HepG2 (cell line): ENCODE measurements around the gene LIPA. TPM values are rescaled to one million over a fixed set of nuclear protein-coding genes. Genes with fewer than 3 reads are reported as not detected.
A peak's percentile ranks its signal among the peaks of the same experiment; 100 is the strongest.

Experiments used
- ATAC-seq: fragments of 200-7000 bp; cut with Tn5 transposase; 3 replicates; pipeline ENCODE4 v1.9.1; 2020; ENCODE audit warnings: mild to moderate bottlenecking, moderate library complexity
- BruUV-seq: library from RNA; stranded (reverse); fragments of 400-500 nt; replicated peaks from 2 replicates; lab custom pipeline; 2021; lab: Mats Ljungman, UMichigan
- CTCF ChIA-PET: fragments of 300-600 bp; formaldehyde crosslinking; extraction: SDS; loops from one replicate; lab custom pipeline; 2021; ENCODE audit warnings: low total read pairs, inconsistent platforms, low intra/inter-chr PET ratio; lab: Yijun Ruan, JAX
- POLR2A ChIA-PET: fragments of 350-600 bp; sonication (Branson Sonifier 250); formaldehyde crosslinking; loops from one replicate; lab custom pipeline; 2020; ENCODE audit warnings: antibody characterized with exemption, inconsistent platforms; lab: Yijun Ruan, JAX
- DNase-seq: peaks from one replicate; pipeline ENCODE4 v3.0.0-alpha.2; 2015; ENCODE audit warnings: low spot score
- FAIRE-seq: peaks from 3 replicates; lab custom pipeline; 2011; peaks lifted over from hg19 to GRCh38; lab: Jason Lieb, UNC
- H2AFZ ChIP-seq: one replicate; pipeline ENCODE4 v1.6.1; 2011; ENCODE audit warnings: low read length, inconsistent platforms
- H3K27ac ChIP-seq: fragments of 300-600 bp; 3 replicates; pipeline ENCODE4 v1.8.0; 2011; ENCODE audit warnings: mixed run types, mild to moderate bottlenecking, mixed read lengths, low read length, inconsistent platforms; ENCODE audit not compliant: insufficient read depth; ENCODE audit errors: extremely low read length
- H3K27me3 ChIP-seq, 2 experiments: fragments of 200-600 bp in 1 of 2; 2 replicates in 1 of 2; 3 replicates in 1 of 2; pipeline versions ENCODE4 v1.6.0 to v1.8.0; 2011; ENCODE audit warnings: low read length in 2 of 2, mild to moderate bottlenecking in 2 of 2, moderate library complexity in 2 of 2, inconsistent platforms in 1 of 2; ENCODE audit not compliant: insufficient read depth in 2 of 2, control insufficient read depth in 1 of 2
- H3K36me3 ChIP-seq, 2 experiments: fragments of 200-600 bp in 1 of 2; replicated peaks in 1 of 2; 2 replicates in 1 of 2; 3 replicates in 1 of 2; pipeline versions ENCODE4 v1.5.1 to v1.8.0; 2011; ENCODE audit warnings: low read length in 2 of 2, inconsistent platforms in 1 of 2; ENCODE audit not compliant: insufficient read depth in 2 of 2, control insufficient read depth in 1 of 2
- H3K4me1 ChIP-seq: 2 replicates; pipeline ENCODE4 v1.5.1; 2012; ENCODE audit warnings: low read length, inconsistent platforms; ENCODE audit not compliant: insufficient read depth
- H3K4me2 ChIP-seq: 2 replicates; pipeline ENCODE4 v1.6.0; 2011; ENCODE audit warnings: low read depth, low read length, inconsistent platforms
- H3K4me3 ChIP-seq, 3 experiments: fragments of 200-600 bp in 1 of 3; sonication (generic), shearing (Covaris generic) in 1 of 3; replicated peaks in 1 of 3; 2 replicates each; pipeline ENCODE4 v1.5.1; 2011 to 2016; ENCODE audit warnings: low read length in 3 of 3, inconsistent platforms in 2 of 3, low read depth in 2 of 3, mild to moderate bottlenecking in 2 of 3, control low read depth in 1 of 3, mixed read lengths in 1 of 3; ENCODE audit not compliant: insufficient read depth in 1 of 3
- H3K79me2 ChIP-seq: one replicate; pipeline ENCODE4 v1.6.1; 2011; ENCODE audit warnings: low read length, inconsistent platforms; ENCODE audit not compliant: insufficient read depth
- H3K9ac ChIP-seq: 2 replicates; pipeline ENCODE4 v1.6.0; 2011; ENCODE audit warnings: mild to moderate bottlenecking, low read depth, low read length, inconsistent platforms; ENCODE audit not compliant: insufficient read depth
- H3K9me3 ChIP-seq: 2 replicates; pipeline ENCODE4 v1.5.1; 2012; ENCODE audit warnings: mild to moderate bottlenecking, low read length
- H4K20me1 ChIP-seq: 2 replicates; pipeline ENCODE4 v1.6.0; 2011; ENCODE audit warnings: inconsistent platforms, mild to moderate bottlenecking, low read length, moderate library complexity; ENCODE audit not compliant: insufficient read depth
- PHF5A ChIP-seq: IDR thresholded peaks from one replicate; pipeline ENCODE4 v1.6.1; 2018; ENCODE audit warnings: low read depth, missing genetic modification reagents; ENCODE audit not compliant: unreplicated experiment
- ZNF180 ChIP-seq: sonication (generic); formaldehyde crosslinking; IDR thresholded peaks from 2 replicates; pipeline ENCODE4 v1.4.0; 2020; ENCODE audit warnings: low read depth, missing genetic modification reagents, borderline replicate concordance
- ZNF441 ChIP-seq: sonication (generic); formaldehyde crosslinking; IDR thresholded peaks from 2 replicates; pipeline ENCODE4 v1.7.0; 2021; ENCODE audit warnings: missing genetic modification reagents, borderline replicate concordance
- whole genome bisulfite sequencing: methylation state at CpG from one replicate; pipeline ENCODE4 v1.1.6; 2017; ENCODE audit warnings: low lambda C conversion rate; 5-methylcytosine and 5-hydroxymethylcytosine counted together
- in situ Hi-C: cut with HindIII; loops from 2 replicates; pipeline ENCODE4 v1.10.0; 2017; ENCODE audit warnings: low pct_unique_long_range_greater_than_20kb; ENCODE audit not compliant: extremely low pct_ligation_motif_present
- intact Hi-C: fragments of 100-400 bp; cut with micrococcal nuclease; formaldehyde crosslinking; loops from one replicate; pipeline ENCODE4 v1.10.0; 2022; ENCODE audit not compliant: unreplicated experiment
- polyA plus RNA-seq, 8 experiments: library from polyadenylated mRNA; depleted of rRNA in 3 of 8; stranded (reverse) in 7 of 8; unstranded in 1 of 8; fragments of >200 nt; fragmentation: Illumina TruSeq in 4 of 8; extraction: Trizol in 4 of 8; gene quantifications; 2 replicates each; pipeline versions ENCODE4 v1.2.1 to v1.2.3, GENCODE V29; 2011 to 2016; ENCODE audit warnings: low read depth in 4 of 8, missing spikeins in 1 of 8, mixed read lengths in 1 of 8; ENCODE audit not compliant: insufficient read depth in 1 of 8
- total RNA-seq, 5 experiments: library from RNA; depleted of rRNA; stranded (reverse); fragments of >200 nt; fragmentation: Illumina TruSeq; extraction: Trizol; gene quantifications; 2 replicates each; pipeline ENCODE4 v1.2.3, GENCODE V29; 2016; ENCODE audit warnings: low read depth in 1 of 5
- TF ChIP-seq, protein P1 (sequence below): sonication (generic); formaldehyde crosslinking; IDR thresholded peaks from 2 replicates; pipeline ENCODE4 v1.4.0; 2020; ENCODE audit warnings: missing genetic modification reagents
- TF ChIP-seq, protein P2 (sequence below): sonication (generic); formaldehyde crosslinking; conservative IDR thresholded peaks from 2 replicates; pipeline ENCODE4 v1.8.0; 2022; ENCODE audit warnings: mild to moderate bottlenecking, moderate library complexity, missing genetic modification reagents

The LIPA gene
- total and polyA plus RNA-seq, 2 of the 13 experiments (the other 11 are each of a cell fraction or from before 2014, with no cell fraction given): 57.1 to 79.5 TPM

DNA sequence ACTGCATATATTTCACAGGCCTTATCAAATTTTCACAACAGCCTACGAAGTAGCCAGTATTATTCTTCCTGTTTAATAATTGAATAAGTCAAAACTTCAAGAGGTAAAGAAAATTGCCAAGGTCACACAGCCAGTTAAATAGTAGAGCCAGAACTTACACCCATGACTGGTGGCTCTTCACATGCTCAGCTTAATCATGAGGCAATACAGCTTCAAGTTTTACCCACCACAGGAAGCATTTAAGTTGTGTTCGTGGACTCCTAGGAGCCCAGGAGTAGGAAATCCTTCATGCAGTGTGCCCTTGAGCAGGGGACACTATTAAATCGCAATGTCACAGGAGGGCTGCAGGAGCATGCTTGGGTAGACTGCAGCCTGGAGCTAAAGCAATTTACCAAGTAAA, 11.1 kb downstream of the LIPA start:
- ATAC-seq: no peak
- intact Hi-C loops: no loop called here
- no peak for DNase-seq
- no peaks in the 10 kb centered on the region for H3K27me3 ChIP-seq
- CTCF ChIA-PET: no interaction called here
- TF ChIP-seq, protein P1, sequence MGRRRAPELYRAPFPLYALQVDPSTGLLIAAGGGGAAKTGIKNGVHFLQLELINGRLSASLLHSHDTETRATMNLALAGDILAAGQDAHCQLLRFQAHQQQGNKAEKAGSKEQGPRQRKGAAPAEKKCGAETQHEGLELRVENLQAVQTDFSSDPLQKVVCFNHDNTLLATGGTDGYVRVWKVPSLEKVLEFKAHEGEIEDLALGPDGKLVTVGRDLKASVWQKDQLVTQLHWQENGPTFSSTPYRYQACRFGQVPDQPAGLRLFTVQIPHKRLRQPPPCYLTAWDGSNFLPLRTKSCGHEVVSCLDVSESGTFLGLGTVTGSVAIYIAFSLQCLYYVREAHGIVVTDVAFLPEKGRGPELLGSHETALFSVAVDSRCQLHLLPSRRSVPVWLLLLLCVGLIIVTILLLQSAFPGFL: no peak
- TF ChIP-seq ZNF441 (CRISPR knock-in tag): no peak
- no peak for TF ChIP-seq PHF5A (CRISPR knock-in tag)
- TF ChIP-seq, all 625 proteins: peak for 0
- Histone ChIP-seq H3K36me3 (peaks cover 0 to 12% of the 10 kb centered on the region in 2 experiments; a peak in 3 of 5 replicates), H3K79me2 (no peaks in the 10 kb centered on the region), H3K27ac (no peak overlapping the region), H3K9ac (no peak overlapping the region), H2AFZ (no peak overlapping the region), H3K4me2 (no peak overlapping the region), H3K4me3 (no peak overlapping the region), H3K9me3 (no peaks in the 10 kb centered on the region), H3K4me1 (peaks cover 24% of the 10 kb centered on the region), H4K20me1 (no peaks in the 10 kb centered on the region)
- in situ Hi-C loops: no loop called here
- FAIRE-seq: no peak
- 92% methylated on average over 3 of the region's 3 CpGs for WGBS
- no TSS peak for BruUV-seq
- POLR2A ChIA-PET: interaction anchor here (1.7 kb wide), 1 partner anchor 11 kb away, joined by 9 read pairs; the partner anchor contains the start of gene LIPA

DNA sequence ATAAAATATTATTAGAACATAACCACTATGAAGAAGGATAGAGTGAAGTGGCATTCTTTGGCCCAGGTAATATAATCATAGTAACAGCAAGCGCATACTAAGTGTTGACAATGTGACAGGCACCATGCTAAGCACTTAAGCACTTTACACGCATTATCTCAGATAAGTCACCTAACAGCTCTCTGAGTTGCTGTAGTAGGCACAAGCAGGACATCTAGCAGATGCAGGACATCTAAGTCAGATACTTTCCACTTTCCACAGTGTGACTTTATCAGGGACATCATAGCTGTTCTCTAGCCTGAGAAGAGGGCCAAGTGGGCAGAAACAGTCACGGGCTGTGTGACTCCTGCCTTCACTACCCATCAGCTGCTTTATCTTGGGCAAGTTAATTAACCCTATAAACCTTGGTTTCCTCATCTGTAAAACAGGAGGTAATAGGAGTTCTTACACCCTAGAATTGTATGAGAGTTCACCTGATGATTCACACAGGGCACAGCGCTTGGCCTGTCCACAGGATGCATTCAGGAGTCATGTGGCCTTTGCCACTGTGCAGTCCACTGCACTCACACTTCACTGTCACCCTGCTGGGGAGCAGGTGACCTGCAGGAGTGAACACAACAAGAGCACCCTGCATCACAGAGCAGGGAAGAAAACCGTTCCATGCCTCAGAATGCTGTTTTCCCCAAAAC, 12.5 kb downstream of the LIPA start:
- ATAC-seq (peak; percentile 67), DNase-seq (no peak)
- Histone ChIP-seq H3K4me3 (no peak overlapping the region), H4K20me1 (no peaks in the 10 kb centered on the region), H3K4me2 (no peak overlapping the region), H3K9ac (no peak overlapping the region)
- CTCF ChIA-PET: no interaction called here
- no peak for TF ChIP-seq ZNF180 (CRISPR knock-in tag)
- TF ChIP-seq, protein P2, sequence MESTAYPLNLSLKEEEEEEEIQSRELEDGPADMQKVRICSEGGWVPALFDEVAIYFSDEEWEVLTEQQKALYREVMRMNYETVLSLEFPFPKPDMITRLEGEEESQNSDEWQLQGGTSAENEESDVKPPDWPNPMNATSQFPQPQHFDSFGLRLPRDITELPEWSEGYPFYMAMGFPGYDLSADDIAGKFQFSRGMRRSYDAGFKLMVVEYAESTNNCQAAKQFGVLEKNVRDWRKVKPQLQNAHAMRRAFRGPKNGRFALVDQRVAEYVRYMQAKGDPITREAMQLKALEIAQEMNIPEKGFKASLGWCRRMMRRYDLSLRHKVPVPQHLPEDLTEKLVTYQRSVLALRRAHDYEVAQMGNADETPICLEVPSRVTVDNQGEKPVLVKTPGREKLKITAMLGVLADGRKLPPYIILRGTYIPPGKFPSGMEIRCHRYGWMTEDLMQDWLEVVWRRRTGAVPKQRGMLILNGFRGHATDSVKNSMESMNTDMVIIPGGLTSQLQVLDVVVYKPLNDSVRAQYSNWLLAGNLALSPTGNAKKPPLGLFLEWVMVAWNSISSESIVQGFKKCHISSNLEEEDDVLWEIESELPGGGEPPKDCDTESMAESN (CRISPR knock-in tag): peak; percentile 44; the same call in 1 of the 2 replicates
- TF ChIP-seq, all 625 proteins: peak for 1
- H3K79me2 ChIP-seq: no peaks in the 10 kb centered on the region
- 100% methylated on average over 3 of the region's 5 CpGs for WGBS
- no peak for FAIRE-seq
- no peak overlapping the region for H3K27ac ChIP-seq
- no peaks in the 10 kb centered on the region for H3K27me3 ChIP-seq
- no TSS peak for BruUV-seq
- H3K9me3 ChIP-seq: no peaks in the 10 kb centered on the region
- in situ Hi-C loops (no loop called here), intact Hi-C loops (no loop called here)
- no peak overlapping the region for H2AFZ ChIP-seq
- H3K4me1 ChIP-seq: peaks cover 24% of the 10 kb centered on the region
- POLR2A ChIA-PET: no interaction called here
- H3K36me3 ChIP-seq: peaks cover 0 to 17% of the 10 kb centered on the region in 2 experiments; a peak in 3 of 5 replicates
